ENCODE results near the gene FAM151B.

GRCh38 chr5:80569086-80569960 lies 81.4 kb downstream of the FAM151B start:
- TF ChIP-seq POLR2A (IDR thresholded peaks at IDR 0.05), result no peak
- TF ChIP-seq CTCF (IDR thresholded peaks at IDR 0.05), result no peak

Data from body of pancreas (tissue), 4 donors.